HG03103 (cell line): Measurements from ENCODE around the gene MAD1L1.

Experiments
- ATAC-seq: cut with Tn5 transposase; IDR thresholded peaks from one replicate; pipeline ENCODE4 v1.9.1; 2021; ENCODE audit warnings: low read depth; ENCODE audit not compliant: unreplicated experiment

Gene MAD1L1

GRCh38 chr7:1969459-1970284 is 263.1 kb downstream of the MAD1L1 start:
- no peak for ATAC-seq

GRCh38 chr7:1968397-1969111 is 264.2 kb downstream of the MAD1L1 start:
- no peak for ATAC-seq

- no peak for ATAC-seq
These were observed 265.0 kb downstream of the MAD1L1 start for GRCh38 chr7:1967512-1968396.

GRCh38 chr7:1966631-1967200 is 266.0 kb downstream of the MAD1L1 start:
- no peak for ATAC-seq

GRCh38 chr7:1965579-1966294 is 267.0 kb downstream of the MAD1L1 start:
- ATAC-seq = no peak

- no peak for ATAC-seq
These were observed 267.7 kb downstream of the MAD1L1 start for GRCh38 chr7:1964913-1965578.

GRCh38 chr7:1964211-1964912 is 268.4 kb downstream of the MAD1L1 start:
- ATAC-seq = no peak

- no peak for ATAC-seq
These were observed 269.2 kb downstream of the MAD1L1 start for GRCh38 chr7:1963575-1963974.

GRCh38 chr7:1961701-1962276 is 271.0 kb downstream of the MAD1L1 start:
- ATAC-seq = no peak

- ATAC-seq = no peak
These were observed 273.4 kb downstream of the MAD1L1 start for GRCh38 chr7:1959305-1959704.

- ATAC-seq = no peak
These were observed 275.1 kb downstream of the MAD1L1 start for GRCh38 chr7:1957471-1958225.

- no peak for ATAC-seq
These were observed 275.9 kb downstream of the MAD1L1 start for GRCh38 chr7:1956611-1957470.

- no peak for ATAC-seq
These were observed 276.6 kb downstream of the MAD1L1 start for GRCh38 chr7:1956141-1956540.

GRCh38 chr7:1954366-1955004 is 278.3 kb downstream of the MAD1L1 start:
- no peak for ATAC-seq

GRCh38 chr7:1953199-1954190 is 279.2 kb downstream of the MAD1L1 start:
- no peak for ATAC-seq
